HepG2 (cell line): ENCODE data around the gene U2AF1.
"Not testable (repeated sequence)": the region's sequence is repeated elsewhere in the genome, so short reads cannot be mapped to it uniquely, and the experiment has no call there.

Experiments used
- ELF1 ChIP-seq: sonication (generic); formaldehyde crosslinking; IDR thresholded peaks from 2 replicates; pipeline ENCODE4 v1.4.0; 2020; ENCODE audit warnings: missing genetic modification reagents
- POLR2AphosphoS5 ChIP-seq: IDR thresholded peaks from 2 replicates; pipeline ENCODE4 v1.6.1; 2012; ENCODE audit warnings: low read depth, low read length
- PRPF4 ChIP-seq: fragments of 200-400 bp; formaldehyde crosslinking; IDR thresholded peaks from 2 replicates; pipeline ENCODE4 v1.6.1; 2016; ENCODE audit warnings: low read length, low read depth; ENCODE audit not compliant: poor library complexity, severe bottlenecking
- RARA ChIP-seq: IDR thresholded peaks from 2 replicates; pipeline ENCODE4 v1.6.1; 2016; ENCODE audit warnings: missing genetic modification reagents, missing compliant biosample characterization
- TF ChIP-seq, protein P1 (sequence below): sonication (generic); formaldehyde crosslinking; IDR thresholded peaks from 2 replicates; pipeline ENCODE4 v1.5.0; 2020; ENCODE audit warnings: missing genetic modification reagents
- TF ChIP-seq, protein P2 (sequence below): sonication (generic); formaldehyde crosslinking; IDR thresholded peaks from 2 replicates; pipeline ENCODE4 v1.4.0; 2020; ENCODE audit warnings: missing genetic modification reagents
- TF ChIP-seq, protein P3 (sequence below): IDR thresholded peaks from 2 replicates; pipeline ENCODE4 v1.6.1; 2016; ENCODE audit warnings: low read depth, control low read depth

DNA sequence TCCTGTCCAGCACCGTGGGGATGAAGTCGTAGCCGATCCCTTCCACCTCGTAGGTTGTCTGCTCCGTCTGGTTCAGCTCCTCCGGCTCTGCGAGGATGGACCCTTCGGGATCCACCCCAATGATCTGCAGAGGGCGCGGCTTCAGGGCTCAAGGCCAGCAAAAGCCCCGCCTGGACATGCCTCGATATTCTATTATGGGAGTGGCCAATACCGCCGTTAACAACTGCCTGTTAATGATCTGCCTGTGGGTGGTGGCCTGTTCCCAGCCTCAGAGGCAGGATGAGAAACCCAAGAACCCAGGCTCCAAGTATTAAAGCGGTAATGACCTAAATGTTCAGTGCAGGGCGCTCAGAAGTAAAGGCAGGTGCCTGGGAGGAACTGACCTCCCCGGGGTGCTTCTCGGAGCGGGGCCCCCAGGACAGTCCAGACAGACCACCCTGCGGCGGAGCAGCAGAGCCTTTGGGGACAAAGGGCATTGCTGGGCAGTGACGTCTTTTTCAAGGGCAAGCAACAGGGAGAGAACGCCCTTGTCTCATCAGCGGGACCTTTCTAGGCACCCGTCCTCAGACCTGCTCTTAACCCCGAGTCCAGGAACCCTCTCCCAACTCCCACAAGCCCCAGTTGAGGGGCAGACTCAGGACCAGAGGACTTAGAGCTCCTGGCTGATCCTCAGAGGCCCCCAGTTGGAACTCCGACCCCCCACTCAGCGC is 44.3 kb downstream of the U2AF1 start:
- TF ChIP-seq POLR2AphosphoS5; RARA (CRISPR knock-in tag); ELF1 (CRISPR knock-in tag); PRPF4: not testable (repeated sequence)
- TF ChIP-seq, protein P1, sequence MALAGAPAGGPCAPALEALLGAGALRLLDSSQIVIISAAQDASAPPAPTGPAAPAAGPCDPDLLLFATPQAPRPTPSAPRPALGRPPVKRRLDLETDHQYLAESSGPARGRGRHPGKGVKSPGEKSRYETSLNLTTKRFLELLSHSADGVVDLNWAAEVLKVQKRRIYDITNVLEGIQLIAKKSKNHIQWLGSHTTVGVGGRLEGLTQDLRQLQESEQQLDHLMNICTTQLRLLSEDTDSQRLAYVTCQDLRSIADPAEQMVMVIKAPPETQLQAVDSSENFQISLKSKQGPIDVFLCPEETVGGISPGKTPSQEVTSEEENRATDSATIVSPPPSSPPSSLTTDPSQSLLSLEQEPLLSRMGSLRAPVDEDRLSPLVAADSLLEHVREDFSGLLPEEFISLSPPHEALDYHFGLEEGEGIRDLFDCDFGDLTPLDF (CRISPR knock-in tag): not testable (repeated sequence)
- TF ChIP-seq, protein P2, sequence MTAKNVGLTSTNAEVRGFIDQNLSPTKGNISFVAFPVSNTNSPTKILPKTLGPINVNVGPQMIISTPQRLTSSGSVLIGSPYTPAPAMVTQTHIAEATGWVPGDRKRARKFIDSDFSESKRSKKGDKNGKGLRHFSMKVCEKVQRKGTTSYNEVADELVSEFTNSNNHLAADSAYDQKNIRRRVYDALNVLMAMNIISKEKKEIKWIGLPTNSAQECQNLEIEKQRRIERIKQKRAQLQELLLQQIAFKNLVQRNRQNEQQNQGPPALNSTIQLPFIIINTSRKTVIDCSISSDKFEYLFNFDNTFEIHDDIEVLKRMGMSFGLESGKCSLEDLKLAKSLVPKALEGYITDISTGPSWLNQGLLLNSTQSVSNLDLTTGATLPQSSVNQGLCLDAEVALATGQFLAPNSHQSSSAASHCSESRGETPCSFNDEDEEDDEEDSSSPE (CRISPR knock-in tag): not testable (repeated sequence)
- TF ChIP-seq, protein P3, sequence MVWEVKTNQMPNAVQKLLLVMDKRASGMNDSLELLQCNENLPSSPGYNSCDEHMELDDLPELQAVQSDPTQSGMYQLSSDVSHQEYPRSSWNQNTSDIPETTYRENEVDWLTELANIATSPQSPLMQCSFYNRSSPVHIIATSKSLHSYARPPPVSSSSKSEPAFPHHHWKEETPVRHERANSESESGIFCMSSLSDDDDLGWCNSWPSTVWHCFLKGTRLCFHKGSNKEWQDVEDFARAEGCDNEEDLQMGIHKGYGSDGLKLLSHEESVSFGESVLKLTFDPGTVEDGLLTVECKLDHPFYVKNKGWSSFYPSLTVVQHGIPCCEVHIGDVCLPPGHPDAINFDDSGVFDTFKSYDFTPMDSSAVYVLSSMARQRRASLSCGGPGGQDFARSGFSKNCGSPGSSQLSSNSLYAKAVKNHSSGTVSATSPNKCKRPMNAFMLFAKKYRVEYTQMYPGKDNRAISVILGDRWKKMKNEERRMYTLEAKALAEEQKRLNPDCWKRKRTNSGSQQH (CRISPR knock-in tag): not testable (repeated sequence)
